ENCODE results near the gene CCDC92.
A peak's percentile ranks its signal among the peaks of the same experiment; 100 is the strongest.

DNA sequence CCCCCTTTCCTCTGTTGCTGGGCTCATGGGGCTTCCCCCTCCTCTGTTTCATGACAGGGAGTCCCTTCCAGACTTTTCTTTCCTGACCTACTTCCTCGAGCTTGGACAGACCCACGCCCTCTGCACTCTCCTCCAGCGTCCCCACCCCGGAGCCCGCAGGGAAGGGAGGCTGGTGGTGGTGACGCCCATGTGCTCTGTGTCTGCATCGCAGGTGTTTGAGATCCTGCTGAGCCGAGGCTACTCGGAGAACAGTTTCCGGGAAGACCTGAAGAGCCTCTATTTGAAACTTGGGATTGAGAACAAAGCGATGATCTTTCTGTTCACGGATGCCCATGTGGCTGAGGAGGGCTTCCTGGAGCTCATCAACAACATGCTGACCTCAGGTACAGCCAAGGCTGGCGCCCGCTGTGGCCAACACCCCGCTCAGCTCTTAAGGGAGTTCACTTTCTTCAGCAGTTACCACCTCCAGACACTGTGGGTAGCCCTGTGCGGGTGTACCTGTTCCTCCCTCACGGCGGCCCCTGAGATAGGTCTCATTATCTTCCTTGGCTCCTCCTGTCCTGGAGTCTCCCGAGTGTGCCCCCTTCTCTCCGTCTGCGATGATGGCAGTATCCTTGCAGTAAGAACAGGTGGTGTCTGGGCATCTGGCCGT, 85.6 kb downstream of the CCDC92 start:
- TF ChIP-seq, protein P1, sequence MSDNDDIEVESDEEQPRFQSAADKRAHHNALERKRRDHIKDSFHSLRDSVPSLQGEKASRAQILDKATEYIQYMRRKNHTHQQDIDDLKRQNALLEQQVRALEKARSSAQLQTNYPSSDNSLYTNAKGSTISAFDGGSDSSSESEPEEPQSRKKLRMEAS (IDR thresholded peaks at IDR 0.05), result peak; percentile 63
- TF ChIP-seq EP300 (IDR thresholded peaks at IDR 0.05; ENCODE audit: borderline replicate concordance), result no peak
- TF ChIP-seq, protein P2, sequence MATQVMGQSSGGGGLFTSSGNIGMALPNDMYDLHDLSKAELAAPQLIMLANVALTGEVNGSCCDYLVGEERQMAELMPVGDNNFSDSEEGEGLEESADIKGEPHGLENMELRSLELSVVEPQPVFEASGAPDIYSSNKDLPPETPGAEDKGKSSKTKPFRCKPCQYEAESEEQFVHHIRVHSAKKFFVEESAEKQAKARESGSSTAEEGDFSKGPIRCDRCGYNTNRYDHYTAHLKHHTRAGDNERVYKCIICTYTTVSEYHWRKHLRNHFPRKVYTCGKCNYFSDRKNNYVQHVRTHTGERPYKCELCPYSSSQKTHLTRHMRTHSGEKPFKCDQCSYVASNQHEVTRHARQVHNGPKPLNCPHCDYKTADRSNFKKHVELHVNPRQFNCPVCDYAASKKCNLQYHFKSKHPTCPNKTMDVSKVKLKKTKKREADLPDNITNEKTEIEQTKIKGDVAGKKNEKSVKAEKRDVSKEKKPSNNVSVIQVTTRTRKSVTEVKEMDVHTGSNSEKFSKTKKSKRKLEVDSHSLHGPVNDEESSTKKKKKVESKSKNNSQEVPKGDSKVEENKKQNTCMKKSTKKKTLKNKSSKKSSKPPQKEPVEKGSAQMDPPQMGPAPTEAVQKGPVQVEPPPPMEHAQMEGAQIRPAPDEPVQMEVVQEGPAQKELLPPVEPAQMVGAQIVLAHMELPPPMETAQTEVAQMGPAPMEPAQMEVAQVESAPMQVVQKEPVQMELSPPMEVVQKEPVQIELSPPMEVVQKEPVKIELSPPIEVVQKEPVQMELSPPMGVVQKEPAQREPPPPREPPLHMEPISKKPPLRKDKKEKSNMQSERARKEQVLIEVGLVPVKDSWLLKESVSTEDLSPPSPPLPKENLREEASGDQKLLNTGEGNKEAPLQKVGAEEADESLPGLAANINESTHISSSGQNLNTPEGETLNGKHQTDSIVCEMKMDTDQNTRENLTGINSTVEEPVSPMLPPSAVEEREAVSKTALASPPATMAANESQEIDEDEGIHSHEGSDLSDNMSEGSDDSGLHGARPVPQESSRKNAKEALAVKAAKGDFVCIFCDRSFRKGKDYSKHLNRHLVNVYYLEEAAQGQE (IDR thresholded peaks at IDR 0.05; ENCODE audit: low read depth), result no peak
- no peak for TF ChIP-seq RAD21 (IDR thresholded peaks at IDR 0.05; ENCODE audit: low read depth)
- no peak for TF ChIP-seq FOXM1 (IDR thresholded peaks at IDR 0.05; ENCODE audit: borderline replicate concordance, low read depth)
- TF ChIP-seq YY1 (IDR thresholded peaks at IDR 0.05; ENCODE audit: low read depth), result no peak
- no peak for TF ChIP-seq ZBTB7A (IDR thresholded peaks at IDR 0.05; ENCODE audit: low read depth)
- no peak for TF ChIP-seq NFIC (IDR thresholded peaks at IDR 0.05)
- TF ChIP-seq, protein P3, sequence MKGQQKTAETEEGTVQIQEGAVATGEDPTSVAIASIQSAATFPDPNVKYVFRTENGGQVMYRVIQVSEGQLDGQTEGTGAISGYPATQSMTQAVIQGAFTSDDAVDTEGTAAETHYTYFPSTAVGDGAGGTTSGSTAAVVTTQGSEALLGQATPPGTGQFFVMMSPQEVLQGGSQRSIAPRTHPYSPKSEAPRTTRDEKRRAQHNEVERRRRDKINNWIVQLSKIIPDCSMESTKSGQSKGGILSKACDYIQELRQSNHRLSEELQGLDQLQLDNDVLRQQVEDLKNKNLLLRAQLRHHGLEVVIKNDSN (IDR thresholded peaks at IDR 0.05), result no peak
- TF ChIP-seq TAF1 (IDR thresholded peaks at IDR 0.05; ENCODE audit: low read depth), result no peak
- no peak for TF ChIP-seq TEAD4 (IDR thresholded peaks at IDR 0.05)
- TF ChIP-seq CEBPB (IDR thresholded peaks at IDR 0.05), result no peak
- no peak for TF ChIP-seq CREB1 (IDR thresholded peaks at IDR 0.05; ENCODE audit: low read depth)
- no peak for TF ChIP-seq TCF12 (IDR thresholded peaks at IDR 0.05; ENCODE audit: low read depth)
